AG08395 (cell line): ENCODE results near the gene A1BG.
"Not testable (repeated sequence)": the region's sequence is repeated elsewhere in the genome, so short reads cannot be mapped to it uniquely, and the experiment has no call there.

Experiments used
- DNase-seq: peaks from one replicate; pipeline ENCODE4 v3.0.0; 2012; ENCODE audit warnings: mixed read lengths, low spot score

Gene A1BG

DNA sequence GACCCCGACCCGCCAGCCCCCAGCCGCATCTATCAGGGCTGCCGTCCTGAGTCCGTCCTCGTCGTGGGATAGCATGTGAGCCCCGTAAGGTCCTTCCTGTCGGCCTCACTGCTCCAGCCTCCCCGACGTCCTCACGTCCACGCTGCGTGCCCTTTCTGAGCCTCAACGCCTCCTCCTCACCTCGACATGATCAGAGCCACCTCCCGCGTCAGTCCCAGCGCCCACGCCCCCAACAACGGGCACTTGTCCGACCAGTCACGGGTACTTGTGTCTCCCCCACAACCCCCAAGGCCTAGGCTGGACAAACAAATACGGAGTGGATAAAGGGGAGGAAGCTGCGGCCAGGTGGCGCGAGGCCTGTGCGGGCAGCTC, 8.6 kb upstream of the A1BG start:
- peak; percentile 39 for DNase-seq

DNA sequence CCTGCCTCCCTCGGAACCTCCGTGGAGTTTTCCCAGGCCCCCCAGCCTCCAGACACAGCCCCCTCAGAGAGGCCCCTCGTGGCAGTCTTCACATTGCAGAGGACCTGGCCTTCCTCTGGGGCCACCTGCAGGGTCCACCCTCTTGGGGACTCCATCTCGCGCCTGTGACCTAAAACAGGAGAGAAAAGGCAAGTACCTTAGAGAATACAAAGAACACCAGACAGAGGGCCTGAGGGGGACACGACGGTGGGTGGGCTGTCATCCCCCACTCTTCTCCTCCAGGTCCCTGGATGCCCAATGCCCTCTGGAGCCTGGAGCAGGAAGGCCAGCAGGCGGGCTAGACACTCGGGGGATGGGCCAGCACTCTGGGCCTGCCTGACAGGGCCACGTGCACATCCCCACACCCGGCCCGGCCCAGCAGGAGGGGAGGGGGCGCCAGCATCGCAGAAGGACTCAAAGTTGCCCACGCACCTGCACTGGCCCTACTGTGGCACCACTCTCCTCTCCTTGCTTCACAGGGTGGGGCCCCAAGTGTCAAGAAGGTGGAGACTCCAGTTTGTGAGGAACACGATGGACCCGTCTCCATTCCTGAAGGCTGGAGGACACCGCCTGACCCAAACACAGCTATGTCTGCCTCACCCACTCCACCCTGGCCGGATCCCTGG, 4.3 kb upstream of the A1BG start:
- no peak for DNase-seq

DNA sequence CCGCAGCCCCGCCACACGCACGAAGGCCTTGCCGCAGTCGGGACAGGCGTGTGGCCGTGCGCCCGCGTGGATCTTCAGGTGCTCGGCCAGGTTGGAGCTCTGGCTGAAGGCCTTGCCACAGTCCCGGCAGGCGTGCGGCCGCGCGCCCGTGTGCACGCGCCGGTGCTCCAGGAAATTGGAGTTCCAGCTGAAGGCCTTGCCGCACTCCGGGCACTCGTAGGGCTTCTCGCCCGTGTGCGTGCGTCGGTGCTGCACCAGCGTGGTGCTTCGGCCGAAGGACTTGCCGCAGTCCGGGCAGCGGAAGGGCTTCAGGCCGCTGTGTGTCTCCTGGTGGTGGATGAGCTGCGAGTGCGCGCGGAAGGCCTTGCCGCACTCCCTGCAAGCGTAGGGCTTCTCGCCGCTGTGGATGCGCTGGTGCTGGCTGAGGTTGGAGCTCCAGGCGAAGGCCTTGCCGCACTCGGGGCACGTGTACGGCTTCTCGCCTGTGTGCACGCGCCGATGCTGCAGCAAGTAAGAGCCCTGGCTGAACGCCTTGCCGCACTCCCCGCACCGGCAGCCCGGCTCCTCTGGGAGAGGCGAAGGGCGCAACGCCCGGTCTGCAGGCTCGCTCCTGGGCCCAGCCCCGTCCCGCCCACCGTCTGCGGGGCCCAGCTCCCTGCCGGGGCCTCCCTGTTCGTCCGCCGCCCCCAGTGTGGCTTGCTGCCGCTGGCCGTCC, 3.6 kb upstream of the A1BG start:
- no peak for DNase-seq

DNA sequence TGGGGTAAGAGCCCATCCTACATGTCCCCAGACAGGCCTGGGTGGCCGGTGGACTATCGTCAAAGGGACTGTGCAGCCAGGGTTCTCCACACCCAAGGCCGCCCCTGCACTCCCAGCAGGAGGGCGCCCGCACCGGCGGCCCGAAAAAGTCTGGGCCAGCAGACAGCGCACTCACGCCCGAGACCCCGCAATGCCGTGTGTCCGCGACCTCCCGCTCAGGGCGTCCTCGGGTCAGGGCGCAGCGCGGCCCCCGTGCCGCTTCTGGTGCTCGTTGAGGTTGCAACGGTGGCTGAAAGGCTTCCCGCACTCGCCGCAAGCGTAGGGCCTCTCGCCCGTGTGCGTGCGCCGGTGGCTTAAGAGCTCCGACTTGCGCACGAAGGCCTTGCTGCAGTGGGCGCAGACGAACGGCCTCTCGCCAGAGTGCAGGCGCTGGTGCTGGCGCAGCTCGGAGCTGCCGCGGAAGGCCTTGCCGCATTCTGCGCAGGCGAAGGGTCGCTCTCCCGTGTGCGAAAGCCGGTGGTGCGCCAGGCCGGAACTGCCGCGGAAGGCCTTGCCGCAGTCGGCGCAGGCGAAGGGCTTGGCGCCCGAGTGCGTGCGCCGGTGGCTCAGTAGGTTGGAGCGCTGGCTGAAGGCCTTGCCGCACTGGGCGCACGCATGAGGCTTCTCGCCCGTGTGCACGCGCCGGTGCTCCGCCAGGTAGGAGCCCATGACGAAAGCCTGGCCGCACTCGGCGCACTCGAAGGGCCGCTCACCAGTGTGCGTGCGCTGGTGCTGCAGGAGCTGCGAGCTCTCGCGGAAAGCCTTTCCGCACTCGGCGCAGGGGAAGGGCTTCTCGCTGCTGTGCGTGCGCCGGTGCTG, 2.8 kb upstream of the A1BG start:
- DNase-seq, result no peak

DNA sequence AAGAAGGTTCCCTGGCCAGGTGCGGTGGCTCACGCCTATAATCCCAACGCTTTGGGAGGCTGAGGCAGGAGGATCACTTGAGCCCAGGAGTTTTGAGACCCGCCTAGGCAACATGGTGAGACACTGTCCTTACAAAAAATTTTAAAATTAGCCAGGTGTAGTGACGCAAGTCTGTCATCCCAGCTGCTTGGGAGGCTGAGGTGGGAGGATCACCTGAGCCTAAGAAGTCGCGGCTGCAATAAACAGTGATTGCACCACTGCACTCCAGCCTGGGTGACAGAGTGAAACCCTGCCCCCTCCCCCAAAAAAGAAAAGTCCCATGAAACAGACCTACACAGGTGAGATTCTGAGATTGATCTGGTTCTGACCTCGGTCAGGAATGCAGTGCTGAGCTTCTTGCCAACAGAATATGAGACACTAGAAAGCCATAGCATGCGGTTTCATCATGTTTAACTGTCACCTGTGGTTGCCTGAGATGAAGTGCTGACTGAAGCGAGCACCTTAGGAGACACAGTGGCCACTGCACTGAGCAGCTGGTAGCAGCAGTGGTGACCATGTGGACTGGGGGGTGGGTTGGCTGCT, 2.0 kb upstream of the A1BG start:
- DNase-seq, result no peak

DNA sequence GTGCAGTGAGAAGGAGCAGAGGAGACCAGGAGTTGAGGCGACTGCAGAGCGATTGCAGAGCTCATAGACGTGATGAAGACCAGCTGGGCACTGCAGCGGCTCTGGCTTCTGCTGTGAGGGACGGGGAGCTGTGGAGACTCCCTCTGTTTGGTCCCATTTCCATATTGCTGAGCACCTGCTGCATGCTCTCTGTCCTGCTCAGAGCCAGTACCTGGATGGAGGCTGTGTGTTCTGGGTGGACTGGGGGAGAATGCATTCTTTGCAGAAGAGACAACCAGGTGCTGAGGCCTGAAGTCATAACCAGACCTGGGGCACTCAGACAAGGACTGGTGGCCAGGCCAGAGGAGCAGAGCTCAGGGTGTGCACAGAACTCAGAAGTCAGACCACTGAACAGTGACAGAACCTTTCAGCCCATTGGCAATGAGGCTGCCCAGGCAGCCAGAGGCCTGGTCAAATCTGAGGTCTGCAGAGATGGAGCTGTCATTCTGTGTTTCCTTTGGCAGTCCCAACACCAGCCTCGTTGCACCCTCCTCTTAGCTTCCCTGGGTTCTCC, 1.3 kb upstream of the A1BG start:
- DNase-seq, result no peak

DNA sequence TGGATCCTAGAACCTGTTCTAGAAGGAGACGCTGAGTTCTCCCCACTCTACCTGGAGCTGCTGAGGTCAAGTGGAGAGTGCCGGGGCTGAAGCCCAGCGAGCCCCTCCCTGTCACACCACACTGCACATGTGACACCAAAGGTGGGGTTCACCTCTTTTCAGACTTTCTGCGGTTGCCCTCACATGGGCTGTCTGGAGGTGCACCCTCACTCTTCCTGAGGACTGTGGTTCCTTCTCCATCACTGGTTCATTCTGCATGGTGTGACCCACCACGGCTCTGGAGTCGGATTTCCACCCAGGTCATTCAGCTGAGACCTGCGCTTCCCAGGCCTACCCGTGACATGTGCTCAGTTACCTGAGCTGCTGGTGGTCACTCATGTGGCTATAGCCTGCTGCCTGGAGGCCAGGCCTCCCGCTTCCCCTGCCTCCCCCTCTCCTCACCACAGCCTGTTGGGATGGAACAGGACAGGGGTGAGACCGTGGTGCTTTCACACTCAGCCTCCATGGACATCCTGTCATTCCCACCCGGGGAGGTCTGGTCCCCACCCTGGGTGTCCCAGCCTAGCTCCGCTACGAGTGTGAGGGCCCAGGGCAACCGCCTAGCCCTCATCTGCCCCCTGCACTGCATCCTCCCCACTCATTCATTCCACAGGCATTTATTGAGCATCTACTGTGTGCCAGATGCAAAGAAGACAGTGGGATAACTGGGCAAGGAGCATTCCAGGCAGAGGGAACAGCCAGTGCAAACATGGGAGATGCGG, 605 bp upstream of the A1BG start:
- no peak for DNase-seq

DNA sequence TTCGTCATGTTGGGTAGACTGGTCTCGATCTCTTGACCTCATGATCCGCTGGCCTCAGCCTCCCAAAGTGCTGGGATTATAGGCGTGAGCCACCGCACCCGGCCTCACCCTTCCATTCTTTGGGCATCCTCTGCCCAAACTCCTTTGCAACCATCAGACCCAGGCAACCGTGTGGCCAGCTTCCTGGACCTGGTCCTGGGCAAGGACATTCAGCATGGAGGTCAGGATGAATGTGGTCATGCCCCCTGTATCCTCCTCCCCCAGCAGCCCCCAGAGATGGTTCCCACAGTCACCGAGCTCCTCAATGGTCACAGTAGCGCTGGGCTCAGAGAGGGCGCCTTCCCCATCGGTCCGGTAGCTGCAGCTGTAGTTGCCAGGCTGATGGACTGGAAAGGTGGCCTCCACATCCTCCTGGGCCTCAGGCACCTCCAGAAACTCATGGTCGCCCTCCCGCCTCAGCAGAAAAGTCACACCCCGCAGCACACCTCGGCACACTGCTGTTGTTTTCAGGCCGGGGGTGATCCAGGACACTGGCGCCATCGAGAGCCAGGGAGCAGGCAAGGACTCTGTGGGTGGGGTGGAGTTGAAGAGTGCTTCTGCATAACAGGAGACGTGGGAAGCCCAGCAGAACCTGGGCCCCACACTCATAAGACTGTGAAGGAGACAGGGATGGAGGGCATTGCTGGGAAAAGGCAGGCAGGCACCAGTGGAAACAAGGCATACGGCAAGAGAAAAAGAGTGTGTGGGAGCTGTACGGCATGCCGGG, 1.1 kb downstream of the A1BG start:
- no peak for DNase-seq

DNA sequence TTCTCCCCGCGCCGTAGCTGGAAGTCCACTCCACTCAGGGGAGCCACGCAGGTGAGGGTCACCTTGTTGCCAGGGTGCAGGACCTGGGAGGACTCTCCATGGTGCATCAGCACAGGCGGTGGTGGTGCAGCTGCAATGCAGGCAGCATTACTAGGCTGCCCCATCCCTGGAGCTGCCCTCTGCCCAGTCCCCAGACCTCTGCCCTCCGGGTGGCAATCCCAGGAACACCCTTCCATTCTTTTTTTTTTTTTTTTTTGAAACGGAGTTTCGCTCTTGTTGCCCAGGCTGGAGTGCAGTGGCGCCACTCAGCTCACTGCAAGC, 1.8 kb downstream of the A1BG start:
- DNase-seq, result no peak

DNA sequence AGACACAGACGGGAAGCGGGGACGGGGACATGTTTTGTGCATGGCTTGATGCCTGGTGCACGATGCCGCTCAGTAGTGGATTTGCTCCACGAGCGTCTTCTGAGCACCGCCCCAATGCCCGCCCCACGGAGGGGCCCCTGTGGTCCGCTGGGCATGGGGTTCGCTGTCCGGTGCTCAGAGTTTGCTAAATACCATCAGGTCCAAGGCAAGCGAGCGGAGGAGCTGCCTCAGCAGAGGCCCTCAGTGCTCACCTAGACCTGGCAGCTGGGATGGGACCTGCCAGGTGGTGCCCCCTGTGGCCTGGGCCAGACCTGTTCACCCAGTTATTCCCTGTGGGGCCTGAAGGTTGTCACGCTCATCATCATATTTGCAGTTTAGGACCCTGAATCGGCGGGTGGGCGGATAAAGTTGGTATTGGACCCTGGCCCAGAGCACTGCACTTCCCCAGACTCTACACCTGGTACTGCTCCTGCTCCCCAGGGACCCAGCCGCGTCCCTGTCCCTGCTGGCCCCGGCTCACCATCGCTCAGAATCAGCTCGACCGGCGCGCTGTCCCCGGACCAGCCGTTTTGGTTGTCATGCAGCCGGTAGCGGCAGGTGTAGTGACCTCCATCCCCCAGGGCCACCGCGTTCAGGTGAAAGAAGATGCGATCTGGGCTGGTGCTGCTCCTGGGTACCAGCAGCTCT, 2.3 kb downstream of the A1BG start:
- DNase-seq, result no peak

DNA sequence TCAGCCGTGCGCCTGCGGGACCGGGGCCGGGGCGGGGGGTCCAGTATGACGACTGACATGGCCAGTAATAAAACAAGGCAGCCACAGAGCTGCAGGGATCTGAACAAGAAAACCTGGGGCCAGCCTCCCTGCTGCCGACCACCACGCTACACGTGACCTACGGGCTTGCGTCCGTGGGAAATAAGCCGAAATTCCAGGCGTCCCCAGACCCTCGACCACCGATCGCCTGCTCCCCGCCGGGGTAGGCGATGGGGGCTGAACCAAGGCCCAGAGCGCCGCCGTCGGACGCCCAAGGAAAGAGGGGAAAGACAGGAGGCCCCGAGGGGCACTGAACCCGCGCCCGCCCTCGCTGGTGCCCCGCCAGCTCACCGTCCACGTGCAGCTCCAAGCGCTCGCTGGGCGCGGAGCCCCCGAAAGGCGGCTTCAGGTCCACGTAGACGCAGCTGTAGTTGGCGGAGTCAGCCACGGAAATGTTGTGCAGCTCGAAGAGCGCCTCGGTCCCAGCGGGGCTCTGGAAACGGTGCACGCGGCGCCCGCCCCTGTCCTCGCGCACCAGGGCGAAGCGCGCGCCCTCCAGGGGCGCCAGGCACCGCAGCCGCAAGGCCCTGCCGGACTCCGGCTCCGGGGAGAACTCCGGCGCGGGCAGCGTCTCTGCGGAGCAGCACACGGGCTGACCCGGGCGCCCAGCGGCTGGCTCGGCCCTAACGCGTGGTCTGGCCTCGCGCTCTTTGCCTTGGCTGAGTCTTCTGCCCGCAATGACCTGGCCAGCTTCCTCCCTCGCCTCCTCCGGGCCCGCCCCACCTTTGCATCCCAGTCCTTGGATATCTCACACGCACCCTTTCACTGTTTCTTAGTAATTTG, 3.1 kb downstream of the A1BG start:
- no peak for DNase-seq

DNA sequence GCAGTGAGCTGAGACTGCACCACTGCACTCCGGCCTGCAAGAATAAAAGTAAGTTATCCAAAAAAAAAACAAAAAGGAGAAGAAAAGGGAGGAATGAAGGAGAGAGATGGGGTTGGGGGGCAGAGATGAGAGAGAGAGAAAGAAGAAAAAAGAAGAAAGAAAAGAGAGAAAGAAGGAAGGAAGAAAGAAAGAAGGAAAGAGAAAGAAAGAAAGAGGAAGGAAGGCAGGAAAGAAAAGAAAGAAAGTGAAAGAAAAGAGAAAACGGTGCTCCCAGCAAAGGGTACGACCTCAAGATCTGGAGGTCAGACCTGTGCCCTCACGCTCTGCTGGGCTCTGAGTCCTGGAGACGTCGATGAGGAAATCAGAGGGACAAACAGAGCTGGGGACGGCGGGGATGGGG, 3.7 kb downstream of the A1BG start:
- no peak for DNase-seq

DNA sequence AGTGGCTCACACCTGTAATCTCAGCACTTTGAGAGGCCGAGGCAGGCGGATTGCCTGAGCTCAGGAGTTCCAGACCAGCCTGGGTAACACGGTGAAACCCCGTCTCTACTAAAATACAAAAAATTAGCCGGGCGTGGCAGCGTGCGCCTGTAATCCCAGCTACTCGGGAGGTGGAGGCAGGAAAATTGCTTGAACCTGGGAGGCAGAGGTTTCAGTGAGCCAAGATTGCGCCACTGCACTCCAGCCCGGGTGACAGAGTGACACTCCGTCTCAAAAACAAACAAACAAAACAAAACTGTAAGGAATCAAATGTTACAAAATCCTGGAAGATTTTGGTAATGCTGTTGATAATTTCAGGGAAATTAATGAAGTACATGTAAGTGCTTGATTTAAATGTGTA, 5.2 kb downstream of the A1BG start:
- not testable (repeated sequence) for DNase-seq

DNA sequence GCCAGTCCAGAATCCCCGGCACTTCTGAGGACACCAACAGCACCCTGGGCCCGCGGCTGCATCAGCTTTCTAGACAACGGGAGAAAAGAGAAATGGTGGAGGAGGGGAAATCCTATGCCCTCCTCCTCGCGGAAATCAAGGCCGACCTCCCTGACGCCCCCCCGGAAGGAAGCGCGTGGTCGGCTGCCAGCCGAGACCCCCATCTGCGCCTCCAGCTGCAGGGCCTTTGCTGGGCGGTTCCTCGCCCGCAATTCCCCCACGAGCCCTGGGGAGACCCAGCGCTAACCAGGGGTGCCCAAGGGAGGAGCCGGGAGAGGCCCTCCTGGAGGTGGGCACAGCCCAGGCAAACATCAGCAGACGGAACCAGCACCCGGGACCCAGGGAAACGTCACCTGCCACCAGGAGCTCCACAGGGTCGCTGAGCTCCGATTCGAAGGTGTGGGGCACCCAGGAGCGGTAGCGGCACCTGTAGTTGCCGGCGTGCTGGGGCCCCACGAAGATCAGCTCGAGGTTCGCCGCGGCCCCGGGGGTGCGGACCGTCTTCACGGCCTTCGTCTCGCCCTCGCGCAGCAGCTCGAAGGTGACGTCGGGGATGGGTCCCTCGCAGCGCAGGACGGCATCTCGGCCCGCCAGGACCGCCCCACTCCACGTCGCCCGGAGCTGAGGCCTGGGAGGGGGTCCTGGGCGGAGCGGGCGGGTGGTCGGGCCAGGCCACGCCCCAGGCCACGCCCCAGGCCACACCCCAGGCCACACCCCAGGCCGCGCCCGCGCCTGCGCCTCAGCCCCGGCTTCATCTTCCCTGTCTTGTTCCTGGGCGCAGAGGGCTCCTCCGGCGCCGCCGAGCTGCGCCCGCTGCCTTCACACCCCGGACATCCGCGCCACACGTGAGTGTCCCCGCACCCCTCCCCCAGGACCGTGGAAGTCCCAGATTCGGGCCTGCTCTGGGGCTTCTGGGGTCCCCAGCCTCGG, 6.0 kb downstream of the A1BG start:
- peak; percentile 97 for DNase-seq

DNA sequence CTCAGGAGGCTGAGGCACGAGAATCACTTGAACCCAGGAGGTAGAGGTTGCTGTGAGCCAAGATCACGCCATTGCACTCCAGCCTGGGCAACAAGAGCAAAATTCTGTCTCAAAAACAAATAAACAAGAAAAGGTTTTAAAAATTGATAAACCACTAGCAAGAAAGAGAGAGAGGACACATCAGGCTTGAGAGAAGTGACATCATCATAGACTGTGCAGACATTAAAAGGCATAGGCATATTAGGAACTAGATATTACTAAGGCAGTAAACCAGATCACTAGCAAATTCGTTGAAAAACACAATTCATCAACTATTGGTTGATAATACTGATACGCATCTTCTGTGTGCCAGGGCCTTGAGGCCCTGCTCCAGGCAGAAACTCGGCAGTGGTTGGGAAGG, 7.7 kb downstream of the A1BG start:
- DNase-seq, result no peak

DNA sequence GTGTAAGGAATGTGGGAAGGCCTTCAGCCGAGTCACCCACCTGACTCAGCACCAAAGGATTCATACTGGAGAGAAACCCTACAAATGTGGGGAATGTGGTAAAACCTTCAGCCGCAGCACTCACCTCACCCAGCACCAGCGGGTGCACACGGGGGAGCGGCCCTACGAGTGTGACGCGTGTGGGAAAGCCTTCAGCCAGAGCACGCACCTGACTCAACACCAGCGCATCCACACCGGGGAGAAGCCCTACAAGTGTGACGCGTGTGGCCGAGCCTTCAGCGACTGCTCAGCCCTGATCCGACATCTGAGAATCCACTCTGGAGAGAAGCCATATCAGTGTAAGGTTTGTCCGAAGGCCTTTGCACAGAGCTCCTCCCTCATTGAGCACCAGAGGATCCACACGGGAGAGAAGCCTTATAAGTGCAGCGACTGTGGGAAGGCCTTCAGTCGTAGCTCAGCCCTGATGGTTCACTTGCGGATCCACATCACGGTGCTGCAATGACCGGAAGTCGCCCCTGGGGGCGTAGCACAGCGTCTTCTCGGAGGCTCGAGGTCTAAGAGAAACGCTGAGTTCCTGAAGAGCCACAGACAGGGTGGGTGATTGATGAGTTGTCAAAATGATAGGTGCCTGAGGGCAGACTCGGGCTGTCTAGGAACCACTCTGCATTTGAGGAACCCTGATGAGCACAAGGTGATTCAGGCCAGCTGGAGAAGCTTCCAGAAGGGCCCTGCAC, 14.3 kb downstream of the A1BG start:
- DNase-seq, result no peak

DNA sequence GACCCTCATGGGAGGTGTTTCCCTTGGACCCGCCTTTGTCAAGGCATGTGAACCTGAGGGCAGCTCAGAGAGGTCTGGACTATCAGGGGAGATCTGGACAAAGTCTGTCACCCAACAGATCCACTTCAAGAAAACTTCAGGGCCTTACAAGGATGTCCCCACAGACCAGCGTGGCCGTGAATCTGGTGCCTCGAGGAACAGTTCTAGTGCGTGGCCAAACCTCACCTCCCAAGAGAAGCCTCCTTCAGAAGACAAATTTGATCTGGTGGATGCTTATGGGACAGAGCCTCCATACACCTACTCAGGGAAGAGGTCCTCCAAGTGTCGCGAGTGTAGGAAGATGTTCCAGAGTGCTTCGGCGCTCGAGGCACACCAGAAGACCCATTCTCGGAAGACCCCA, 15.0 kb downstream of the A1BG start:
- DNase-seq, result no peak

DNA sequence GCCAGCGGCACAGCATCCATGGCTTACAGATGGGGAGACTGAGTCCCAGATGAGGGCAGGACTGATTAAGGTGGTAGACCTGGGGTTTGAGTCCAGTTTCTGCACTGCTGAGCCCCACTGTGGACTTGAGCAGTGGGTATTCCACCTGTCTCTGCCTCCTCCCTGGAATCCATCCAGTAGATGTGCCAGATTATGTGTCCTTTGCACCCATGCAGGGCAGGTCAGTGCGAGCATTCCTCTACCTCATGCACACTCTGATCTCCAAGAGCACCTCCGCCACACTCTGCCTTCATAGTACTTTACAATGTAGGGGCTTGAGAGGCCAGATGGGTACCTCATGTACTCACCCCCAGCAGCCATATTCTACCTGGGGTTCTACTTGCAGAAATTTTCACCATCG, 16.5 kb downstream of the A1BG start:
- no peak for DNase-seq
